NT2/D1 (cell line): ENCODE measurements around the gene PDCD4.

ENCODE experiments used
- DNase-seq: peaks from one replicate; pipeline ENCODE4 v3.0.0-alpha.2; 2011; ENCODE audit warnings: low read depth, low spot score
- H3K27me3 ChIP-seq: 2 replicates; pipeline ENCODE4 v1.6.0; 2011; ENCODE audit warnings: mild to moderate bottlenecking; ENCODE audit not compliant: insufficient read length, insufficient read depth
- H3K36me3 ChIP-seq: 2 replicates; pipeline ENCODE4 v1.6.1; 2011; ENCODE audit warnings: mild to moderate bottlenecking, low read length, mixed read lengths; ENCODE audit not compliant: insufficient read depth, insufficient read length
- H3K4me1 ChIP-seq: 2 replicates; pipeline ENCODE4 v1.5.1; 2011; ENCODE audit not compliant: insufficient read depth, insufficient read length
- H3K4me3 ChIP-seq: 2 replicates; pipeline ENCODE4 v1.5.1; 2011; ENCODE audit warnings: low read depth; ENCODE audit not compliant: insufficient read length
- H3K9ac ChIP-seq: 2 replicates; pipeline ENCODE4 v1.6.0; 2011; ENCODE audit warnings: low read depth; ENCODE audit not compliant: insufficient read length
- H3K9me3 ChIP-seq: 2 replicates; pipeline ENCODE4 v1.5.1; 2011; ENCODE audit warnings: mild to moderate bottlenecking, low read length; ENCODE audit not compliant: insufficient read depth
- SUZ12 ChIP-seq: IDR thresholded peaks from 2 replicates; pipeline ENCODE4 v1.6.1; 2011; ENCODE audit not compliant: insufficient read length, insufficient read depth; ENCODE audit errors: extremely low read depth
- YY1 ChIP-seq: IDR thresholded peaks from 2 replicates; pipeline ENCODE4 v1.6.1; 2011; ENCODE audit not compliant: insufficient read length, insufficient read depth
- ZNF274 ChIP-seq: IDR thresholded peaks from 2 replicates; pipeline ENCODE4 v1.6.1; 2011; ENCODE audit warnings: mild to moderate bottlenecking, low read depth, low read length

The PDCD4 gene

DNA sequence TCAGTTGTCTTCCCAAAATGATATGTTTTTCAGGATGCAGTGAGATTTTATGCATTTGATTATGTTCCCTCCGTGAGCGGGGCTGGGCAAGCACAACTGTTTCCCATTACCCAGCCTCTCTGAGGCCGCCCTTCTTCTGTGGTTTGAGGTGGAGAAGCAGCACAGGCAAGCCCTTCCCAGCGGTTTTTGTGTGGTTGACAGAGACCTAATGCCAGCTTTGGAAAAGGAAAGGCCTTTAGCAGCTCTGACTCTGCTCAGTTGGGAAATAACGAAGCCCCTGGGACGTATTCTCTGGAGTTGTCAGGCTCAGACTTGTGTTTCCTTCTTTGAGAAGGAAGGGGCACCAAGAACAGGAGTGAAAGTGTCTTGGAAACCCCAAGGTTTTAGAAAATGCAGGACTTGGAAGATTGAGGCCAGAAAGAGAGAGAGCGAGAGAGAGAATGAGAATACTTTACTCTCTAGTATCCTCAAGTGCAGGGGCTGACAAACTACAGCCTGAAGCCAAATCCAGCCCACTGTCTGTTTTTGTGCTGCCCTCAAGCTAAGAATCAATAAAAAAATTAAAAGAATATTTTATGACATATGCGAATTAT is 20.6 kb upstream of the PDCD4 start:
- no peak for DNase-seq
- Histone ChIP-seq H3K4me1 (peaks cover 3% of the 10 kb centered on the region), H3K36me3 (no peaks in the 10 kb centered on the region), H3K27me3 (no peaks in the 10 kb centered on the region), H3K9me3 (no peaks in the 10 kb centered on the region), H3K4me3 (no peak overlapping the region), H3K9ac (no peak overlapping the region)
- TF ChIP-seq YY1 (no peak), SUZ12 (no peak), ZNF274 (no peak)

GRCh38 chr10:110852255-110852896 is 19.4 kb upstream of the PDCD4 start:
- Histone ChIP-seq H3K27me3 (no peaks in the 10 kb centered on the region), H3K9me3 (no peaks in the 10 kb centered on the region), H3K4me1 (peaks cover 3% of the 10 kb centered on the region), H3K9ac (no peak overlapping the region), H3K4me3 (no peak overlapping the region), H3K36me3 (no peaks in the 10 kb centered on the region)
- TF ChIP-seq YY1 (no peak), ZNF274 (no peak), SUZ12 (no peak)
- no peak for DNase-seq

- TF ChIP-seq SUZ12, result no peak
- H3K27me3 ChIP-seq, result no peaks in the 10 kb centered on the region
- peaks cover 3% of the 10 kb centered on the region for H3K4me1 ChIP-seq
- DNase-seq, result no peak
- H3K4me3 ChIP-seq, result no peak overlapping the region
- no peaks in the 10 kb centered on the region for H3K9me3 ChIP-seq
- no peaks in the 10 kb centered on the region for H3K36me3 ChIP-seq
- H3K9ac ChIP-seq, result no peak overlapping the region
These were observed 18.8 kb upstream of the PDCD4 start for GRCh38 chr10:110852947-110853346.

GRCh38 chr10:110853921-110854605 is 17.7 kb upstream of the PDCD4 start:
- H3K4me3 ChIP-seq, result no peak overlapping the region
- peaks cover 3% of the 10 kb centered on the region for H3K4me1 ChIP-seq
- H3K27me3 ChIP-seq, result no peaks in the 10 kb centered on the region
- no peak for DNase-seq
- no peaks in the 10 kb centered on the region for H3K36me3 ChIP-seq
- H3K9me3 ChIP-seq, result no peaks in the 10 kb centered on the region
- TF ChIP-seq ZNF274 (no peak), SUZ12 (no peak), YY1 (no peak)
- H3K9ac ChIP-seq, result no peak overlapping the region

DNA sequence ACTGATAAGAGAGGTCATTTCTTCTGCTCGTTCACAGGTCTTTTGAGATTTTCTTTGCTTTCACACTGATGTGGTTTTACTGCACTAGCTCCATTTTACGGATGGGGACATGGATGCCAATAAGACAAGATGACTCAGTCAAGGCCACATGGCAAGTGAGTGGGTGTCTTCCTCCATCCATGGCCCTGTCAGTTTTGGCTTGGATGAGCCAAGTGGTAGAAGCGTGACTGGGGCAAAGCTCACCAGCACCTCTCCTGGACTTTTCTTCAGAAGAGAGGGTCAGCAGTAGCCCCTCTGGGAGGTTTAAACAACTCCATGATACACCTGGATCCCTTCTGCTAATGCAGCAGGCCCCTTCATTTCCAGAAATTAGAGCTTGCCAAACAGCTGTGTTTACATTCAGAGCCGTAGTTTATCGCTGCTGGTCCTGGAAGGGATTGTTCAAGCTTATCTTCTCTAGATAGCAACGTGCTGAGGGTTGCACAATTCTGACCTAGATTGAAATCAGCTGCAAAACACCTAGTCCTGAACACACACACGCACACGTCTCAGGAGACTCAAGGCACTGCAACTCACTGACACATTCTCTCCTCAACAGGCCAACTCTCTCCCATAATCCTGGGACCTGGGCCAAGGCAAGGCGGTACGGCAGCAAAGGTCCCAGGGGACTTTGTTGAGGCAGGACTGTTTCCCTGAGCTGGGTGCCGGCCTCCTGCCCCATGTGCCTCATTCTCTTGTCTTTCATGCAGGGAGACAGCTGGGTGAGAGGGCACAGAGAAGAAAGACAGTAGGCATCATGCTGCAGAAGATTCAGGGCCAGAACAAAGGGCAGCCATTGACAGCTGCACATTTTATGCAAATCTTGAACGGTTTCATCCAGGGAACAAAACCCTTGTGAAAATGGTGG is 14.2 kb upstream of the PDCD4 start:
- H3K27me3 ChIP-seq, result no peaks in the 10 kb centered on the region
- TF ChIP-seq YY1 (no peak), SUZ12 (no peak), ZNF274 (no peak)
- no peaks in the 10 kb centered on the region for H3K9me3 ChIP-seq
- no peaks in the 10 kb centered on the region for H3K4me1 ChIP-seq
- no peaks in the 10 kb centered on the region for H3K36me3 ChIP-seq
- DNase-seq, result no peak
- no peak overlapping the region for H3K9ac ChIP-seq
- H3K4me3 ChIP-seq, result no peak overlapping the region

- Histone ChIP-seq H3K27me3 (no peaks in the 10 kb centered on the region), H3K4me1 (no peaks in the 10 kb centered on the region), H3K36me3 (no peaks in the 10 kb centered on the region), H3K4me3 (no peak overlapping the region), H3K9ac (no peak overlapping the region), H3K9me3 (no peaks in the 10 kb centered on the region)
- no peak for DNase-seq
- TF ChIP-seq SUZ12 (no peak), ZNF274 (no peak), YY1 (no peak)
These were observed 13.3 kb upstream of the PDCD4 start for GRCh38 chr10:110858297-110858934.
